Adrenal gland (tissue), 5 donors: Measurements from ENCODE around the gene ZNF543.

Experiments used
- POLR2A ChIP-seq, 2 donors: fragments of 450-650 bp; IDR thresholded peaks; one replicate each; pipeline ENCODE4 v1.6.1; 2017; ENCODE audit warnings: antibody characterized with exemption in 2 of 2, mild to moderate bottlenecking in 2 of 2, moderate library complexity in 1 of 2
- TF ChIP-seq, protein P1 (sequence below), 6 experiments: fragments of 450-650 bp in 4 of 6; fragments of 200-600 bp in 2 of 6; sonication (generic) in 1 of 6; IDR thresholded peaks; 1 replicate in 5 of 6; 2 replicates in 1 of 6; pipeline versions ENCODE4 v1.5.1 to v1.8.0; 2016 to 2021; ENCODE audit warnings: antibody characterized with exemption in 6 of 6, mild to moderate bottlenecking in 2 of 6, moderate library complexity in 1 of 6
- donor health status: DM: no; HTN: no; CAD: no.

DNA sequence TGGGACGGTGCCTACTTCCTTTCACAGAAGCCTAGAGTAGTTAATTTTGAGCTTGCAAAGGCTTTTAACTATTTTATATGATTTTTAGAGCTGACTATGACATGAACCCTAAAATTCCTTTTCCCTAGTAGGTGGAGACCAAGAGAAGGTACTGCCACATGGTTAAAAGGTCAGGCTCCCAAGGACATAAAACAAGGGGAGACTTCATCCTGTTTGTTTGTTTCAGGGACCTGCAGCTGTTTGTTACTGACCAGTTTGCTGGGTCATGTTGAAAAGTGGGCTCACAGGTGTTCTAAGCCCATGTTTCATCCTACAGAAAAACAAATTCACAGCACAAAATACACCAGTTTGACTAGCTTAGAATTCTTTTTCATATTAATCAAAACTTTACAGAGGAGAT is 43.8 kb upstream of the ZNF543 start:
- TF ChIP-seq POLR2A (IDR thresholded peaks at IDR 0.05), result no peak
- TF ChIP-seq, protein P1, sequence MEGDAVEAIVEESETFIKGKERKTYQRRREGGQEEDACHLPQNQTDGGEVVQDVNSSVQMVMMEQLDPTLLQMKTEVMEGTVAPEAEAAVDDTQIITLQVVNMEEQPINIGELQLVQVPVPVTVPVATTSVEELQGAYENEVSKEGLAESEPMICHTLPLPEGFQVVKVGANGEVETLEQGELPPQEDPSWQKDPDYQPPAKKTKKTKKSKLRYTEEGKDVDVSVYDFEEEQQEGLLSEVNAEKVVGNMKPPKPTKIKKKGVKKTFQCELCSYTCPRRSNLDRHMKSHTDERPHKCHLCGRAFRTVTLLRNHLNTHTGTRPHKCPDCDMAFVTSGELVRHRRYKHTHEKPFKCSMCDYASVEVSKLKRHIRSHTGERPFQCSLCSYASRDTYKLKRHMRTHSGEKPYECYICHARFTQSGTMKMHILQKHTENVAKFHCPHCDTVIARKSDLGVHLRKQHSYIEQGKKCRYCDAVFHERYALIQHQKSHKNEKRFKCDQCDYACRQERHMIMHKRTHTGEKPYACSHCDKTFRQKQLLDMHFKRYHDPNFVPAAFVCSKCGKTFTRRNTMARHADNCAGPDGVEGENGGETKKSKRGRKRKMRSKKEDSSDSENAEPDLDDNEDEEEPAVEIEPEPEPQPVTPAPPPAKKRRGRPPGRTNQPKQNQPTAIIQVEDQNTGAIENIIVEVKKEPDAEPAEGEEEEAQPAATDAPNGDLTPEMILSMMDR (IDR thresholded peaks at IDR 0.05), result no peak
